K562 (cell line): ENCODE data around the gene LGALS8. TPM values are rescaled to one million over a fixed set of nuclear protein-coding genes. Genes with fewer than 3 reads are reported as not detected.
"Not testable (repeated sequence)": the region's sequence is repeated elsewhere in the genome, so short reads cannot be mapped to it uniquely, and the experiment has no call there.

Experiments used
- ATAC-seq: fragments of 200-7000 bp; cut with Tn5 transposase; 3 replicates; pipeline ENCODE4 v1.9.1; 2020; ENCODE audit warnings: moderate library complexity
- BruUV-seq: library from RNA; stranded (reverse); fragments of 400-500 nt; replicated peaks from 2 replicates; lab custom pipeline; 2021; lab: Mats Ljungman, UMichigan
- CTCF ChIA-PET: fragments of 300-600 bp; formaldehyde crosslinking; extraction: SDS; loops from one replicate; lab custom pipeline; 2021; ENCODE audit warnings: low intra/inter-chr PET ratio; lab: Yijun Ruan, JAX
- POLR2A ChIA-PET: fragments of 300-600, 350-650 bp; sonication (Branson Sonifier 250); formaldehyde crosslinking; extraction: SDS; loops from one replicate; lab custom pipeline; 2021; ENCODE audit warnings: antibody characterized with exemption, inconsistent platforms; lab: Yijun Ruan, JAX
- DNase-seq, 4 experiments: peaks; one replicate each; pipeline versions ENCODE4 v3.0.0 to v3.0.0-alpha.2; 2011 to 2018; ENCODE audit warnings: low spot score in 3 of 4, mixed read lengths in 3 of 4; ENCODE audit errors: extremely low read depth in 1 of 4
- FAIRE-seq: peaks from 2 replicates; lab custom pipeline; 2011; peaks lifted over from hg19 to GRCh38; lab: Jason Lieb, UNC
- H2AFZ ChIP-seq: 2 replicates; pipeline ENCODE4 v1.6.0; 2011; ENCODE audit warnings: low read depth, low read length, control low read depth, inconsistent platforms
- H3K27ac ChIP-seq: fragments of 200-600 bp; 3 replicates; pipeline ENCODE4 v1.8.0; 2011; ENCODE audit warnings: low read depth, mild to moderate bottlenecking, control low read depth, inconsistent platforms, low read length, moderate library complexity, mixed read lengths; ENCODE audit errors: extremely low read depth
- H3K27me3 ChIP-seq, 2 experiments: fragments of 300-600 bp in 1 of 2; 2 replicates in 1 of 2; 3 replicates in 1 of 2; pipeline versions ENCODE4 v1.6.0 to v1.8.0; 2011; ENCODE audit warnings: inconsistent platforms in 2 of 2, low read length in 2 of 2, mild to moderate bottlenecking in 1 of 2, mixed read lengths in 1 of 2, moderate library complexity in 1 of 2; ENCODE audit not compliant: control insufficient read depth in 2 of 2, insufficient read depth in 2 of 2
- H3K36me3 ChIP-seq: fragments of 300-600 bp; 3 replicates; pipeline ENCODE4 v1.8.0; 2011; ENCODE audit warnings: mild to moderate bottlenecking, low read length, inconsistent platforms; ENCODE audit not compliant: control insufficient read depth, insufficient read depth
- H3K4me1 ChIP-seq, 2 experiments: fragments of 200-600 bp in 1 of 2; replicated peaks in 1 of 2; 2 replicates in 1 of 2; 3 replicates in 1 of 2; pipeline versions ENCODE4 v1.5.1 to v1.8.0; 2011; ENCODE audit warnings: inconsistent platforms in 2 of 2, low read length in 2 of 2, mild to moderate bottlenecking in 1 of 2, mixed read lengths in 1 of 2, moderate library complexity in 1 of 2; ENCODE audit not compliant: control insufficient read depth in 2 of 2, insufficient read depth in 2 of 2
- H3K4me2 ChIP-seq: 2 replicates; pipeline ENCODE4 v1.6.1; 2011; ENCODE audit warnings: low read length, control low read depth, inconsistent platforms, mixed read lengths; ENCODE audit not compliant: insufficient read depth
- H3K4me3 ChIP-seq: fragments of 200-600 bp; sonication (generic), shearing (Covaris generic); 2 replicates; pipeline ENCODE4 v1.5.1; 2016; ENCODE audit warnings: control low read depth, inconsistent platforms
- H3K79me2 ChIP-seq: fragments of 200-600 bp; 3 replicates; pipeline ENCODE4 v1.8.0; 2011; ENCODE audit warnings: low read length, inconsistent platforms; ENCODE audit not compliant: control insufficient read depth, insufficient read depth
- H3K9ac ChIP-seq, 2 experiments: 2 replicates each; pipeline versions ENCODE4 v1.6.0 to v1.6.1; 2011; ENCODE audit warnings: low read depth in 2 of 2, low read length in 2 of 2, control low read depth in 1 of 2, inconsistent platforms in 1 of 2, mild to moderate bottlenecking in 1 of 2, mixed read lengths in 1 of 2; ENCODE audit not compliant: insufficient read depth in 1 of 2
- H3K9me1 ChIP-seq: one replicate; pipeline ENCODE4 v1.6.0; 2011; ENCODE audit warnings: inconsistent platforms, mild to moderate bottlenecking, low read length, moderate library complexity; ENCODE audit not compliant: control insufficient read depth, insufficient read depth
- H3K9me3 ChIP-seq: replicated peaks from 2 replicates; pipeline ENCODE4 v1.5.1; 2011; ENCODE audit warnings: low read depth, low read length, inconsistent platforms; ENCODE audit not compliant: control insufficient read depth, insufficient read depth
- H4K20me1 ChIP-seq: replicated peaks from 2 replicates; pipeline ENCODE4 v1.6.1; 2011; ENCODE audit warnings: low read length, inconsistent platforms, mixed read lengths; ENCODE audit not compliant: control insufficient read depth, insufficient read depth
- CEBPB ChIP-seq: fragments of 450-650 bp; IDR thresholded peaks from 2 replicates; pipeline ENCODE4 v1.6.1; 2016; ENCODE audit warnings: missing genetic modification characterization, missing compliant biosample characterization
- CEBPG ChIP-seq, 3 experiments: fragments of 200-800 bp in 1 of 3; sonication (Bioruptor generic) in 1 of 3; sonication (generic) in 1 of 3; formaldehyde crosslinking in 1 of 3; IDR thresholded peaks in 2 of 3; conservative IDR thresholded peaks in 1 of 3; 2 replicates each; pipeline versions ENCODE4 v1.6.1 to v1.8.0; 2016 to 2022; ENCODE audit warnings: missing compliant biosample characterization in 2 of 3, missing genetic modification characterization in 2 of 3, mild to moderate bottlenecking in 1 of 3, missing genetic modification reagents in 1 of 3
- IRF9 ChIP-seq: fragments of 450-650 bp; IDR thresholded peaks from 2 replicates; pipeline ENCODE4 v1.6.1; 2016; ENCODE audit warnings: missing biosample characterization, missing genetic modification characterization
- POLR2A ChIP-seq: fragments of 450-650 bp; conservative IDR thresholded peaks from 2 replicates; pipeline ENCODE4 v1.6.1; 2016
- WGBS: fragments of 100-300 bp; shearing (Covaris generic); methylation state at CpG from one replicate; pipeline ENCODE4 v1.1.6; 2016; ENCODE audit warnings: low coverage, mixed read lengths; ENCODE audit not compliant: insufficient coverage; ENCODE audit errors: missing lambda C conversion rate; 5-methylcytosine and 5-hydroxymethylcytosine counted together
- in situ Hi-C: fragments of 300-500 bp; cut with MboI; formaldehyde crosslinking; loops from 4 replicates; pipeline ENCODE4 v1.15.0; 2018; ENCODE audit warnings: inconsistent platforms, mixed read lengths
- intact Hi-C: fragments of 100-400 bp; cut with micrococcal nuclease; formaldehyde crosslinking; loops from 2 replicates; pipeline ENCODE4 v1.14.2; 2022
- polyA plus RNA-seq, 8 experiments: library from polyadenylated mRNA; depleted of rRNA in 4 of 8; stranded (reverse) in 5 of 8; unstranded in 3 of 8; fragments of >200 nt; fragmentation: Nextera tagmentation in 2 of 8; fragmentation: Illumina TruSeq in 1 of 8; extraction: Ambion mirVana in 2 of 8; extraction: Trizol in 1 of 8; gene quantifications; 2 replicates each; pipeline versions ENCODE4 v1.2.1 to v1.2.3, GENCODE V29; 2011 to 2014; ENCODE audit warnings: inconsistent platforms in 1 of 8, missing spikeins in 1 of 8
- total RNA-seq, 7 experiments: library from RNA; depleted of rRNA in 6 of 7; stranded (reverse); fragments of >200 nt in 6 of 7; fragmentation: Illumina TruSeq in 2 of 7; extraction: Trizol in 2 of 7; gene quantifications; 2 replicates each; pipeline versions ENCODE4 v1.2.1 to v1.2.3, GENCODE V29; 2011 to 2021; ENCODE audit warnings: low replicate concordance in 1 of 7

LGALS8 gene
- total and polyA plus RNA-seq, 9 of the 15 experiments (the other 6 are each of a cell fraction or from before 2014, with no cell fraction given) = 57.4 to 87.7 (median 70.3) TPM

GRCh38 chr1:236577041-236577440 lies 53.3 kb downstream of the LGALS8 start:
- 0 out of 2 replicates have a peak, but pooled peaks have one; percentile 27 for TF ChIP-seq POLR2A
- TF ChIP-seq CEBPB (tag) = peak; percentile 98
- TF ChIP-seq IRF9 (tag) = peak; percentile 58; the same call in 1 of the 2 replicates
- TF ChIP-seq CEBPG (CRISPR knock-in tag; IDR thresholded peaks at IDR 0.05) = peak; percentile 80
- peak; percentile 62 to 98 for TF ChIP-seq CEBPG (tag; conservative IDR thresholded peaks at IDR 0.05 in 1 of 2, IDR thresholded peaks at IDR 0.05 in 1 of 2)
- TF ChIP-seq, all 486 proteins: peak for 4; not testable (repeated sequence) for 482
- H3K9me3 ChIP-seq, H3K9ac ChIP-seq, H3K4me3 ChIP-seq, H3K4me1 ChIP-seq, H4K20me1 ChIP-seq, intact Hi-C loops, DNase-seq, H2AFZ ChIP-seq, H3K9me1 ChIP-seq, in situ Hi-C loops, ATAC-seq, H3K4me2 ChIP-seq, BruUV-seq, H3K27ac ChIP-seq, H3K79me2 ChIP-seq, FAIRE-seq, CTCF ChIA-PET, H3K27me3 ChIP-seq: not testable (repeated sequence)
- POLR2A ChIA-PET = interaction anchor here (0.5 to 1.4 kb wide), 2 partner anchors 8 to 26 kb away, joined by 3 read pairs; no protein-coding TSS in a partner anchor
- peaks cover 93% of the 10 kb centered on the region for H3K36me3 ChIP-seq
- 81% methylated on average over 7 of the region's 7 CpGs for WGBS
